ENCODE measurements around the gene APOA4. TPM values are rescaled to one million over a fixed set of nuclear protein-coding genes. Genes with fewer than 3 reads are reported as not detected.
A peak's percentile ranks its signal among the peaks of the same experiment; 100 is the strongest.

The APOA4 gene
- total and polyA plus RNA-seq, 2 experiments from 2014 or later, result not detected

DNA sequence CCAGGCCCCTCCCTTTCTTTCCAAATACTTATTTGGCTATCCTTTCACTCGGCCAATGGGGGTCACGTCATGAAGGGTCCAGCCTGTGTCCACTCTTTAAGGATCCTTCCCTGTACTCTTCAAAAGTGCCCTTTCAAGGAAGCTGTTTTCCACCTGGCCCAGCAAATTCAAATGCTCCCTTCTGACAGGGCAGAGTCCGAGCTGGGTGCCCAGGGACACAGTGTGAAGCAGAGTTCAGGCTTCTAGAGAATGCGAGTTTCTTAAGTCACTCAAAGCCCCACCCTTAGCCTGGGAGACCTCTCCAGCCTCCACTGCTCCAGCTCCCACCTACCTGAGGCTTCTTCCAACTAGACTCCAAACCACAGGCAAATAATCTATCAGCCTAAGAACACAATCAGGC, 19.8 kb upstream of the APOA4 start:
- H3K27me3 Mint-ChIP-seq (ENCODE audit: insufficient read depth, low read depth, poor library complexity), result peaks cover 6% of the 10 kb centered on the region
- H3K27ac ChIP-seq (ENCODE audit: low read depth), result no peak overlapping the region
- H4K20me1 ChIP-seq (replicated peaks; ENCODE audit: insufficient read depth), result no peaks in the 10 kb centered on the region
- H3K9me2 ChIP-seq (ENCODE audit: insufficient read depth), result no peaks in the 10 kb centered on the region
- H3K27me3 ChIP-seq (ENCODE audit: insufficient read depth), result no peaks in the 10 kb centered on the region
- H3K4me2 ChIP-seq, result no peak overlapping the region
- H2AFZ ChIP-seq, result no peak overlapping the region
- H3K9me3 Mint-ChIP-seq, result no peaks in the 10 kb centered on the region
- H3F3A ChIP-seq (replicated peaks; ENCODE audit: low read depth), result no peaks in the 10 kb centered on the region
- no peaks in the 10 kb centered on the region for H3K79me2 ChIP-seq (replicated peaks; ENCODE audit: insufficient read depth)
- no peaks in the 10 kb centered on the region for H3K4me1 ChIP-seq (ENCODE audit: insufficient read depth)
- no peak overlapping the region for H3K4me3 Mint-ChIP-seq
- peak overlapping the region; percentile 48; the same call in 1 of the 2 replicates for H3K27ac Mint-ChIP-seq
- ATAC-seq, result no peak
- no peak overlapping the region for H3K4me3 ChIP-seq
- TF ChIP-seq EZH2 (IDR thresholded peaks at IDR 0.05; ENCODE audit: low read depth, unreplicated experiment), result no peak
- TF ChIP-seq ZNF114 (CRISPR knock-in tag; IDR thresholded peaks at IDR 0.05), result no peak
- no peak for TF ChIP-seq JUNB (IDR thresholded peaks at IDR 0.05; ENCODE audit: unreplicated experiment)
- TF ChIP-seq NANOG (IDR thresholded peaks at IDR 0.05; ENCODE audit: borderline replicate concordance), result no peak
- no peak for TF ChIP-seq ZNF331 (CRISPR knock-in tag; IDR thresholded peaks at IDR 0.05; ENCODE audit: low read depth)
- TF ChIP-seq, protein P1, sequence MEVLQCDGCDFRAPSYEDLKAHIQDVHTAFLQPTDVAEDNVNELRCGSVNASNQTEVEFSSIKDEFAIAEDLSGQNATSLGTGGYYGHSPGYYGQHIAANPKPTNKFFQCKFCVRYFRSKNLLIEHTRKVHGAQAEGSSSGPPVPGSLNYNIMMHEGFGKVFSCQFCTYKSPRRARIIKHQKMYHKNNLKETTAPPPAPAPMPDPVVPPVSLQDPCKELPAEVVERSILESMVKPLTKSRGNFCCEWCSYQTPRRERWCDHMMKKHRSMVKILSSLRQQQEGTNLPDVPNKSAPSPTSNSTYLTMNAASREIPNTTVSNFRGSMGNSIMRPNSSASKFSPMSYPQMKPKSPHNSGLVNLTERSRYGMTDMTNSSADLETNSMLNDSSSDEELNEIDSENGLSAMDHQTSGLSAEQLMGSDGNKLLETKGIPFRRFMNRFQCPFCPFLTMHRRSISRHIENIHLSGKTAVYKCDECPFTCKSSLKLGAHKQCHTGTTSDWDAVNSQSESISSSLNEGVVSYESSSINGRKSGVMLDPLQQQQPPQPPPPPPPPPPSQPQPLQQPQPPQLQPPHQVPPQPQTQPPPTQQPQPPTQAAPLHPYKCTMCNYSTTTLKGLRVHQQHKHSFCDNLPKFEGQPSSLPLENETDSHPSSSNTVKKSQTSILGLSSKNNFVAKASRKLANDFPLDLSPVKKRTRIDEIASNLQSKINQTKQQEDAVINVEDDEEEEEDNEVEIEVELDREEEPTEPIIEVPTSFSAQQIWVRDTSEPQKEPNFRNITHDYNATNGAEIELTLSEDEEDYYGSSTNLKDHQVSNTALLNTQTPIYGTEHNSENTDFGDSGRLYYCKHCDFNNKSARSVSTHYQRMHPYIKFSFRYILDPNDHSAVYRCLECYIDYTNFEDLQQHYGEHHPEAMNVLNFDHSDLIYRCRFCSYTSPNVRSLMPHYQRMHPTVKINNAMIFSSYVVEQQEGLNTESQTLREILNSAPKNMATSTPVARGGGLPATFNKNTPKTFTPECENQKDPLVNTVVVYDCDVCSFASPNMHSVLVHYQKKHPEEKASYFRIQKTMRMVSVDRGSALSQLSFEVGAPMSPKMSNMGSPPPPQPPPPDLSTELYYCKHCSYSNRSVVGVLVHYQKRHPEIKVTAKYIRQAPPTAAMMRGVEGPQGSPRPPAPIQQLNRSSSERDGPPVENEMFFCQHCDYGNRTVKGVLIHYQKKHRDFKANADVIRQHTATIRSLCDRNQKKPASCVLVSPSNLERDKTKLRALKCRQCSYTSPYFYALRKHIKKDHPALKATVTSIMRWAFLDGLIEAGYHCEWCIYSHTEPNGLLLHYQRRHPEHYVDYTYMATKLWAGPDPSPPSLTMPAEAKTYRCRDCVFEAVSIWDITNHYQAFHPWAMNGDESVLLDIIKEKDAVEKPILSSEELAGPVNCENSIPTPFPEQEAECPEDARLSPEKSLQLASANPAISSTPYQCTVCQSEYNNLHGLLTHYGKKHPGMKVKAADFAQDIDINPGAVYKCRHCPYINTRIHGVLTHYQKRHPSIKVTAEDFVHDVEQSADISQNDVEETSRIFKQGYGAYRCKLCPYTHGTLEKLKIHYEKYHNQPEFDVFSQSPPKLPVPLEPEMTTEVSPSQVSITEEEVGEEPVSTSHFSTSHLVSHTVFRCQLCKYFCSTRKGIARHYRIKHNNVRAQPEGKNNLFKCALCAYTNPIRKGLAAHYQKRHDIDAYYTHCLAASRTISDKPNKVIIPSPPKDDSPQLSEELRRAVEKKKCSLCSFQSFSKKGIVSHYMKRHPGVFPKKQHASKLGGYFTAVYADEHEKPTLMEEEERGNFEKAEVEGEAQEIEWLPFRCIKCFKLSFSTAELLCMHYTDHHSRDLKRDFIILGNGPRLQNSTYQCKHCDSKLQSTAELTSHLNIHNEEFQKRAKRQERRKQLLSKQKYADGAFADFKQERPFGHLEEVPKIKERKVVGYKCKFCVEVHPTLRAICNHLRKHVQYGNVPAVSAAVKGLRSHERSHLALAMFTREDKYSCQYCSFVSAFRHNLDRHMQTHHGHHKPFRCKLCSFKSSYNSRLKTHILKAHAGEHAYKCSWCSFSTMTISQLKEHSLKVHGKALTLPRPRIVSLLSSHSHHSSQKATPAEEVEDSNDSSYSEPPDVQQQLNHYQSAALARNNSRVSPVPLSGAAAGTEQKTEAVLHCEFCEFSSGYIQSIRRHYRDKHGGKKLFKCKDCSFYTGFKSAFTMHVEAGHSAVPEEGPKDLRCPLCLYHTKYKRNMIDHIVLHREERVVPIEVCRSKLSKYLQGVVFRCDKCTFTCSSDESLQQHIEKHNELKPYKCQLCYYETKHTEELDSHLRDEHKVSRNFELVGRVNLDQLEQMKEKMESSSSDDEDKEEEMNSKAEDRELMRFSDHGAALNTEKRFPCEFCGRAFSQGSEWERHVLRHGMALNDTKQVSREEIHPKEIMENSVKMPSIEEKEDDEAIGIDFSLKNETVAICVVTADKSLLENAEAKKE (CRISPR knock-in tag; IDR thresholded peaks at IDR 0.05), result no peak
- no peak for TF ChIP-seq CREB1 (CRISPR knock-in tag; IDR thresholded peaks at IDR 0.05; ENCODE audit: low read depth)
- no peak for TF ChIP-seq REST (IDR thresholded peaks at IDR 0.05; ENCODE audit: unreplicated experiment)
- TF ChIP-seq STAT1 (IDR thresholded peaks at IDR 0.05; ENCODE audit: unreplicated experiment), result no peak
- TF ChIP-seq, protein P2, sequence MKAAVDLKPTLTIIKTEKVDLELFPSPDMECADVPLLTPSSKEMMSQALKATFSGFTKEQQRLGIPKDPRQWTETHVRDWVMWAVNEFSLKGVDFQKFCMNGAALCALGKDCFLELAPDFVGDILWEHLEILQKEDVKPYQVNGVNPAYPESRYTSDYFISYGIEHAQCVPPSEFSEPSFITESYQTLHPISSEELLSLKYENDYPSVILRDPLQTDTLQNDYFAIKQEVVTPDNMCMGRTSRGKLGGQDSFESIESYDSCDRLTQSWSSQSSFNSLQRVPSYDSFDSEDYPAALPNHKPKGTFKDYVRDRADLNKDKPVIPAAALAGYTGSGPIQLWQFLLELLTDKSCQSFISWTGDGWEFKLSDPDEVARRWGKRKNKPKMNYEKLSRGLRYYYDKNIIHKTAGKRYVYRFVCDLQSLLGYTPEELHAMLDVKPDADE (IDR thresholded peaks at IDR 0.05), result no peak
- TF ChIP-seq EZH2phosphoT487 (IDR thresholded peaks at IDR 0.05; ENCODE audit: unreplicated experiment), result no peak
- no peak for TF ChIP-seq CTCF (conservative IDR thresholded peaks at IDR 0.05; ENCODE audit: low read depth in 2 of 2)
- no peak for TF ChIP-seq POLR2AphosphoS5 (IDR thresholded peaks at IDR 0.05; ENCODE audit: low read depth)
- DNase-seq (ENCODE audit: low spot score), result no peak
- H3K36me3 Mint-ChIP-seq (ENCODE audit: low read depth), result peaks cover 30% of the 10 kb centered on the region
- H3K36me3 ChIP-seq (ENCODE audit: insufficient read depth), result no peaks in the 10 kb centered on the region; the same call in 1 of the 2 replicates
- H3K4me1 Mint-ChIP-seq, result peaks cover 16% of the 10 kb centered on the region
